Vagina (tissue), 2 donors: ENCODE results near the gene HDC. TPM values are rescaled to one million over a fixed set of nuclear protein-coding genes. Genes with fewer than 3 reads are reported as not detected.

Experiments used
- DNase-seq, 2 donors: peaks; one replicate each; pipeline ENCODE4 v3.0.0-alpha.2; 2017; ENCODE audit errors: extremely low spot score in 2 of 2
- H3K27ac ChIP-seq: fragments of 200-600 bp; sonication (generic); one replicate; pipeline ENCODE4 v1.5.1; 2019
- H3K27me3 ChIP-seq: fragments of 200-600 bp; sonication (generic); one replicate; pipeline ENCODE4 v1.5.1; 2019
- H3K36me3 ChIP-seq, 2 donors: fragments of 200-600 bp; sonication (generic); one replicate each; pipeline ENCODE4 v1.5.1; 2017 to 2019
- H3K4me1 ChIP-seq: fragments of 200-600 bp; sonication (generic); one replicate; pipeline ENCODE4 v1.5.1; 2019
- H3K4me3 ChIP-seq, 2 donors: fragments of 200-600 bp; sonication (generic); 1 replicate in 1 of 2; 2 replicates in 1 of 2; pipeline ENCODE4 v1.5.1; 2016 to 2019
- H3K9me3 ChIP-seq: fragments of 200-600 bp; sonication (generic); one replicate; pipeline ENCODE4 v1.5.1; 2019
- CTCF ChIP-seq, 3 experiments: fragments of 450-650 bp in 2 of 3; fragments of 200-600 bp in 1 of 3; sonication (generic) in 1 of 3; IDR thresholded peaks; one replicate each; pipeline ENCODE4 v1.5.1; 2017 to 2019; ENCODE audit warnings: antibody characterized with exemption in 3 of 3, mild to moderate bottlenecking in 2 of 3, moderate library complexity in 2 of 3
- POLR2A ChIP-seq, 2 donors: fragments of 450-650 bp; IDR thresholded peaks; one replicate each; pipeline ENCODE4 v1.6.1; 2017; ENCODE audit warnings: antibody characterized with exemption in 2 of 2, mild to moderate bottlenecking in 2 of 2, moderate library complexity in 2 of 2
- POLR2AphosphoS5 ChIP-seq, 2 donors: sonication (generic); formaldehyde crosslinking; IDR thresholded peaks; one replicate each; pipeline ENCODE4 v1.9.0; 2017; ENCODE audit warnings: antibody characterized with exemption in 2 of 2, mild to moderate bottlenecking in 2 of 2, low read depth in 1 of 2; ENCODE audit not compliant: insufficient read depth in 1 of 2
- intact Hi-C: fragments of 100-400 bp; cut with DNase I; formaldehyde crosslinking; loops from one replicate; pipeline ENCODE4 v1.15.1; 2023
- total RNA-seq: library from RNA; depleted of rRNA; stranded (reverse); fragments of >200 nt; gene quantifications from one replicate; pipeline ENCODE4 v1.2.3, GENCODE V29; 2016

The HDC gene
- total RNA-seq, 1 donor from 2014 or later, result 0.49 TPM

GRCh38 chr15:50257924-50258323, 7.6 kb downstream of the HDC start:
- TF ChIP-seq POLR2A (IDR thresholded peaks at IDR 0.05), result no peak
- TF ChIP-seq CTCF (IDR thresholded peaks at IDR 0.05), result no peak
- H3K36me3 ChIP-seq, result no peaks in the 10 kb centered on the region
- no peaks in the 10 kb centered on the region for H3K27me3 ChIP-seq
- no peaks in the 10 kb centered on the region for H3K9me3 ChIP-seq
- H3K27ac ChIP-seq, result no peak overlapping the region
- DNase-seq, result no peak
- H3K4me3 ChIP-seq, result no peak overlapping the region
- intact Hi-C loops, result no loop called here
- H3K4me1 ChIP-seq, result no peaks in the 10 kb centered on the region

- intact Hi-C loops, result no loop called here
- no peak for TF ChIP-seq POLR2A (IDR thresholded peaks at IDR 0.05)
- no peak for TF ChIP-seq CTCF (IDR thresholded peaks at IDR 0.05)
- TF ChIP-seq POLR2AphosphoS5 (IDR thresholded peaks at IDR 0.05; ENCODE audit: insufficient read depth in 1 of 2, low read depth in 1 of 2), result no peak
- no peak overlapping the region for H3K27ac ChIP-seq
- no peaks in the 10 kb centered on the region for H3K36me3 ChIP-seq
- no peaks in the 10 kb centered on the region for H3K27me3 ChIP-seq
- H3K9me3 ChIP-seq, result no peaks in the 10 kb centered on the region
- no peaks in the 10 kb centered on the region for H3K4me1 ChIP-seq
- no peak overlapping the region for H3K4me3 ChIP-seq
- no peak for DNase-seq
Observed at GRCh38 chr15:50257332-50257731, 8.2 kb downstream of the HDC start.

- Histone ChIP-seq H3K27me3 (no peaks in the 10 kb centered on the region), H3K36me3 (no peaks in the 10 kb centered on the region), H3K4me3 (no peak overlapping the region), H3K27ac (no peak overlapping the region), H3K4me1 (no peaks in the 10 kb centered on the region), H3K9me3 (no peaks in the 10 kb centered on the region)
- intact Hi-C loops, result no loop called here
- TF ChIP-seq POLR2AphosphoS5 (IDR thresholded peaks at IDR 0.05; ENCODE audit: insufficient read depth in 1 of 2, low read depth in 1 of 2), result no peak
- TF ChIP-seq CTCF (IDR thresholded peaks at IDR 0.05), result no peak
- TF ChIP-seq POLR2A (IDR thresholded peaks at IDR 0.05), result no peak
- DNase-seq, result no peak
Observed at GRCh38 chr15:50256188-50257041, 9.1 kb downstream of the HDC start.

GRCh38 chr15:50252556-50252955, 13.0 kb downstream of the HDC start:
- Histone ChIP-seq H3K4me3 (no peak overlapping the region), H3K27me3 (no peaks in the 10 kb centered on the region), H3K36me3 (no peaks in the 10 kb centered on the region), H3K9me3 (no peaks in the 10 kb centered on the region), H3K27ac (no peak overlapping the region), H3K4me1 (no peaks in the 10 kb centered on the region)
- intact Hi-C loops, result no loop called here
- no peak for DNase-seq
- TF ChIP-seq CTCF (IDR thresholded peaks at IDR 0.05) (no peak), POLR2AphosphoS5 (IDR thresholded peaks at IDR 0.05; ENCODE audit: insufficient read depth in 1 of 2, low read depth in 1 of 2) (no peak), POLR2A (IDR thresholded peaks at IDR 0.05) (no peak)

- H3K27ac ChIP-seq, result no peak overlapping the region
- no peaks in the 10 kb centered on the region for H3K4me1 ChIP-seq
- H3K4me3 ChIP-seq, result no peak overlapping the region
- TF ChIP-seq CTCF (IDR thresholded peaks at IDR 0.05), result no peak
- TF ChIP-seq POLR2AphosphoS5 (IDR thresholded peaks at IDR 0.05; ENCODE audit: insufficient read depth in 1 of 2, low read depth in 1 of 2), result no peak
- TF ChIP-seq POLR2A (IDR thresholded peaks at IDR 0.05), result no peak
- intact Hi-C loops, result no loop called here
- H3K9me3 ChIP-seq, result no peaks in the 10 kb centered on the region
- no peaks in the 10 kb centered on the region for H3K36me3 ChIP-seq
- no peaks in the 10 kb centered on the region for H3K27me3 ChIP-seq
- DNase-seq, result peak in 1 of 2 donors; percentile 8
Observed at GRCh38 chr15:50251638-50252182, 13.8 kb downstream of the HDC start.
